Epidermal melanocyte (primary cell): ENCODE measurements around the gene FADS1.

Experiments used
- DNase-seq: peaks from one replicate; pipeline ENCODE4 v3.0.0; 2011; ENCODE audit warnings: low spot score; ENCODE audit not compliant: insufficient read length

Gene FADS1

DNA sequence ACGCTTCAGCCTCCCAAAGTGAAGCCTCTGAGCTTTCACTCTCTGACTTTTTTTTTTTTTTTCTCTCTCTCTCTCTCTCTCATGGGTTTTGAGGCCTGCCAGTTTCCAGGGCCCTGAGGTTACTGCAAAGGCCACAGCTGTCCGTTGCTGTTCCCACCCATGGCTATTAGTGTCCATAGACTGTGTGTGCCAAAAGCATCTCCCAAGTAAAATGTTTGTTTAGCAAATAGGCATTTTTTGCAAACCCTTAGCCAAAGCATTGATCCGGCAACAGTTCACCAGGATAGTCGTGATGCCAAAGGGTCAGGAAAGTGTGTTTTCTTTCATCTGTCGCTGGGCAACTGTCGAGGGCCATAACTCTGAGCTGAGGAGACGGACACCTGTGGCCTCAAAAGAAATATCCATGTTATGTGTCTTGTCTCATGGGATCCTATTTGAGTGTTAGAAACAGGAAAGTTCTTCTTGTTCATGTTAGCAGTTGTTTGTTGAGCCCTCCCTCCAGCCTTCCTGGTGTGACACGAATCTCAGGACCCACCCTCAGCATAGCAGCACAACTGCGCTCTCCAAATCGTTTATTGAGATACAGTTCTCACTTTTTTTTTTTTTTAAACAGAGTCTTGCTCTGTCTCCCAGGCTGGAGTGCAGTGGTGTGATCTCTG lies 29.7 kb upstream of the FADS1 start:
- no peak for DNase-seq

DNA sequence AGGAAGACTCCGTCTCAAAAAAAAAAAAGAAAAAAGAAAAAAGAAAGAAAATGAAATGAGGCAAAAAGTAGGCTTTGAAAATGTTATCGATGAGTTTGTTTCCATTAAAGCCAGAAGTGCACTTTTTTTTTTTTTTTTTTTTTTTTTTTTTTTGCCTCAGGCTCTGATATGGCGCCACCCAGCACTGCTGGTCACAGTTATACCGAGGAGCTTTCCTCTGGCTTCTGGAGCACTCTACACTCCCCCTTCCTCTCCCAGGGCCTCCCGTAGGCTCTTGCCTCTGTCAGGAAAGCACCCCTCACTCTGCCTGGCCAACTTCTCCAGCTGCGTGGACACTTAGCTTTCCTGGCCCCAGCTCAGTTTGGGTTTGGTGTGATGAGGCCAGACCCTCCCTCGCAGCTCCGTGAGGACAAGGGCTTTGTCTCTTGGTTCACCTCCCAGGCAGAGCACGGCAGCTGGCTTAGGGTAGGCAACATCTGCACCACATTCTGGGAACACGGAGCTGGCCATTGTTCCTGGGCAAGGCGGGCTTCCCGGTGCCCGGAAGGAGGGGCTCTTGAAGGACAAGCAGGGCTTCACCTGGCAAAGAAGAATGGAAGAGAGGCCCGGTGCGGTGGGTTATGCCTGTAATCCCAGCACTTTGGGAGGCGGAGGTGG lies 28.2 kb upstream of the FADS1 start:
- no peak for DNase-seq

DNA sequence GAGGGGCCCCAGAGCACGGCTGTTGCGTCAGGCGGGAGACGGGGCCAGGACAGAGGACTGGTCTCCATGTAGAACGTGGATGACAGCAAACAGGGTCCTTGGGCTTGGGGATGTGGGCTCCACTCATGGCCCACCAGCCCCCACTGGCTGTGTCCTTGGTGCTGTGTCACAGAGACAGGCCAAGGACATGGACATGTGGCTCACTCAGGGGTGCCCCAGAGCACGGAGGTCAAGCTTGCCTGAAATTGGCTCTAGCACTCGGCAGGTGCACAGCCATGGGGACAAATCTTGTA lies 25.7 kb upstream of the FADS1 start:
- DNase-seq: no peak

DNA sequence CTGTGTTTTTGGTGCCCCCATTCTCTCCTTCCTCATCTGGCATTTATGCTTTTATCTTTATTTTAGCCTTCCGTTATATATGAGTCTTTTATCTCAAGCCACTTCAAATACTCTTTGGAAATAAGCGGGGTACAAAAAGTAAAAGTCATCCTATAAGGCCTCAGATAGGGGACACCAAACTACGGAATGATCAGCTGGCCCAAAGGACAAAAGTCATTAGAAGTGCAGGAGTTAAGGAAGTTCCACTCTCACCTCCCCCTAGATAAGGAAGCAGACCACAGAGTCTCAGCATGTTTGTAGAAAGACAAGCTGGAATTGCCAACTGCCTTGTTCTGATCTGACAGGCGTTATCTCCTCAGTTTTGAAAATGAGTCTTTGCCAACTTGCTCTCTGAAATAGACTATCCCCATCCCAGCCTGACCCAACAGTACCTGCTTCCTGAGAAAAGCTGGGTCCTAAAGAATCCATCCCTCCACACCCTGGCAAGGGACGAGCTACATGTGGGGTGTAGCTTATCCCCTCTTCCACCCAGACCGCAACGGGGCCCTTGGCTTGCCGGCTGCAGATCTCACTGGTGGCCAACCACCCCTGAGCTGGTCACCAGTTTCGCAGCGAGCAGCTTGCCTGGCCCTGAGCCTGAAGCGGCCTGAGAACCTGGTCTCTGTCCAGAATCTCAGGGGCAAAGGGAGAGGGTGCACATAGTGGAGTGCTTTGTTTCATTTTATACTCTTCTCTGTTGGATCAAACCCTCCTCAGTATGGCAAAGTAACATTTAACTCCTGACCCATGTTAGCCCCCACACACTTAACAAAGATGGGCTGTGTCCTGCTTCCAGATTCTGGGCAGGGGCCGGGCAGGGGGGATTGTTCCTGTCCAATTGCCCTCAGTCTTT lies 25.1 kb upstream of the FADS1 start:
- DNase-seq: no peak

DNA sequence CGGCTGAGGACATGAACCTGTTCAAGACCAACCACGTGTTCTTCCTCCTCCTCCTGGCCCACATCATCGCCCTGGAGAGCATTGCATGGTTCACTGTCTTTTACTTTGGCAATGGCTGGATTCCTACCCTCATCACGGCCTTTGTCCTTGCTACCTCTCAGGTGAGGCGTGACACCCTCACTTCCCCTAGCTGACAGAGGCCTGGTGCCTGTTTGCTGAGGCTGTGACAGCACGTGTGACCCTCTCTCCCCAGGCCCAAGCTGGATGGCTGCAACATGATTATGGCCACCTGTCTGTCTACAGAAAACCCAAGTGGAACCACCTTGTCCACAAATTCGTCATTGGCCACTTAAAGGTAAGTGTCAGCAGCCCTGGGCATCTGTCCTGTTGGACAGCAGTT lies 23.6 kb upstream of the FADS1 start:
- DNase-seq: no peak

DNA sequence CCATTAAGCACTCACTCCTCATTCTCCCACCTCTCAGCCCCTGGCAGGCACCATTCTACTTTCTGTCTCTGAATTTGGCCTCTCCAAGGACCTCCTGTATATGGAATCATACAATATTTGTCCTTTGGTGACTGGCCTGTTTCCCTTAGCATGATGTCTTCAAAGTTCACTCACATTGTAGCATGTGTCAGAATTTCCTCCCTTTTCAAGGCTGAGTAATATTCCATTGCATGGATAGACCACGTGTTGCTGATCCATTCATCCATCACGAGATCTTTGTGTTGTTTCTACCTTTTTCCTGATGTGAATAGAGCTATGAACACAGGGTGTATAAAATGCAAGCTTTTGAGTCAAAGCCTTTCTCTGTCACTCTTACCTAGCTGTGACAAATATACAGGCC lies 22.9 kb upstream of the FADS1 start:
- no peak for DNase-seq

DNA sequence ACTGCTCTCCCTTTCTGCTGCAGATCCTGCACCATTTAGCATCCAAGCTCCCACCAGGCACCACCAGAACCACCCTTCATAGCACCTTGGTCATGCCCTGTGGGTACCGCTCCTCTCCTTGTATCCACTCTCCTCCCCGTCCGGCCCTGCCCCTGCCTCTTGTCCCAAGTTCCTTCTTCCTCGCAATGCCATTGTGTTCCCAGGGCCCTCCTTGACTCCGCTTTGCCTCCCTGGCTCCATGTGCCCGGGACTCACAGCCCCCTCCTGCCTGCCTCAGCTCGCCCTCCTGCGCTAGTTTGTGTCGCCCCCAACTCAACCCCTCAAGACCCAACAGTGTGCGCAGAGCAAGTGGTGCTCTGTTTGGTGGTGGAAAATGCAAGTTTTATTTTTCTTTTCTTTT lies 22.1 kb upstream of the FADS1 start:
- DNase-seq: no peak

DNA sequence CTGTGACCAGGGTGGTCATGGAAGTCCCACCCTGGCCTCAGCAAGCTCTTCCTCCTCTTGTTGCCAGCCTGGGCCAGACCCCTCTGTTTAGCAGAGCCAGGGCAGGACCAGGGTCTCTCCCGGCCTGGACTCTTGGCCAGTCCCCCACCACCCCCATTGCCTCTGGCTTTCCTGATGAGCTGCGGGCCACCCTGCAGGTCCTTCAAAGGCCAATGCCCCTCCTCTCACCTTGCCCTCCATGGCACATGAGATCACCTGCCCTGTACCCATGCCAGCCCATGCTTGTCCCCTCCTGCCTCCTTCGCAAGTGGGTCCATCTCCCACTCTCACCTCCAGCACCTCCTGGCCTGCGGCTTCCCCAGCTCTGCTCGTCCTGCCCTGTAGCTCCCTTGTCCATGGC lies 21.7 kb upstream of the FADS1 start:
- DNase-seq: no peak

DNA sequence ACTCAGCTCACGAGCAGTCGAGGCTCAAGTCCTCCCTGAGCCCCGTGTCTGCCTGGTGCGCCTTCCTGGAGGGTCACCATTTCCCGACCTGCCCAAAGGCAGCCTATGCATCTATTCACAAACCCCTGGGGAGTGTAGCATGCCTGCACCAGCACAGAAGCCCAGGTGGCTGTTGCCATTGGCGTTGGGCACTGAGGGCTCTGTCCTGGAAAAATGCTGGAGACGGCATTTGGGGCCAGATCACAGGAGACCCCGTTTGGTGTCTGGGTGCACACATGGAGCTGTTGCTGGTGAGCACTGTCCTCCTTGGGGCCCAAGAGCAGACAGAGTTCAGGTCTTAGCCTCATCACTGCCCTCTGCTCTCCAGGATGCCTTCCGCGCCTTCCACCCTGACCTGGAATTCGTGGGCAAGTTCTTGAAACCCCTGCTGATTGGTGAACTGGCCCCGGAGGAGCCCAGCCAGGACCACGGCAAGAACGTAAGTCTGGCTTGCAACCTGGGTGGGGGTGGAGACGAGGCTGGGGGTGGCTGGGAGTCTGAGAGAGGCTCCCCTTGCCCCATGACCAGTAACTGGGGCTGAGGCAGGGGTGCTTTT lies 20.7 kb upstream of the FADS1 start:
- no peak for DNase-seq

DNA sequence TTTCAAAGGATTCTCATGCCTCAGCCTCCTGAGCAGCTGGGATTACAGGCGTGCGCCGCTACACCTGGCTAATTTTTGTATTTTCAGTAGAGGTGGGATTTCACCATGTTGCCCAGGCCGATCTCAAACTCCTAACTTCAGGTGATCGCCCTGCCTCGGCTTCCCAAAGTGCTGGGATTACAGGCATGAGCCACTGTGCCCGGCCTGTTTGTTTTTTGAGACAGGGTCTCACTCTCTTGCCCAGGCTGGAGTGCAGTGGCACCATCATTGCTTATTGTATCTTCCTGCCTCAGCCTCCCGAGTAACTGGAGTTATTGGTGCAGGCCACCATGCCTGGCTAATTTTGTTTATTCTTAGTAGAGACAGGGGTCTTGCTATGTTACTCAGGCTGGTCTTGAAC lies 19.4 kb upstream of the FADS1 start:
- no peak for DNase-seq

DNA sequence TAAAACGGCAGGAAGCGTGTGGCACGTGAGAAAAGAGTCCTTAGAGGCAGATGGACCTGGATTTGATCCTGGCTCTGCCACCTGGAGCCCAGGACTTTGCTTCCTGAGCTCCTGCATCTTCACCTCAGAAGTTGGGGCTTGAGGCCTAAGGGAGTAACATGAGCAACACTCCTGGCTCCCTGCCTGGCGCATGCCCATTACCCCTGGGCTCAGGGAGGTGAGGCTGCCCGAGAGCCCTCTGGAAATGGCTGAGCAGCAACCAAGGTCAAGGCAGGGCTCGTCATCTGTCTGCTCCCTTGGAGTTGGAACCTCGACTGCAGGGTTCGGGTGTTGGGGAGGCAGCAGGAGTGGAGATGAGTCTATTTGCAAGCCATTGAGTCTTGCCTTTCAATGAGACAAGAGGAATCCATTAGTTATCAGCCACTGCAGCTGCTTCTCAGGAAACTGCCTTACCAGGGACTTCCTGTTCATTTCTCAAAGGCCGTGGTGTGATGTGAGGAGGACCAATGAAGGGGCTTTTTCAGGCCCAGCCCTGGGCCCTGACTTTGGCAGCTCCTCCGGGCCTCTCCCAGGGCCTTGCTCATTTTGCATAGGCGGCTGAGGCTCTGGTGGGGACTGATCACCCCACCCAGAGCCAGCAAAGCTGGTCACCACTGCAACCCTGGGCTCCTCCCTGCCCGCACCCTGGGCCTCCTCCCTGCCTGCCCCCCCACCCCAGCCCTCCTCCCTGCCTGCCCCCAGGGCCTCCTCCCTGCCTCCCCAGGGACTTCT lies 17.7 kb upstream of the FADS1 start:
- peak; percentile 38 for DNase-seq

DNA sequence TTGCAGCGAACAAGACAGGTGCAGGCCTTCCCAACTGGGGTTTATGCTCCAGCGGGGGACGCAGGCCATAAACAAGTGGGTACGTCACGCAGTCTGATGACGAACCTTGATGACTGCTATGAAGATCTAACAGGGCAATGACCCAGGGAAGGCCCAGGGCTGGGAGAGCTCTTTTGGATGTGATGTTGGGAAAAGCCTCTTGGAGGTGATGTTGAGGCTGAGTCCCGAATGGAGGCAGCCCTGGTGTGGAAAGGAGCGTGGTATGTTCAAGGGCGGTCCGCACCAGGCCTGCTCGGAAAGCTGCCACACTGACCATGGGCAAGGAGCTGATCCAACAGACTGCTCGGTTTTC lies 17.1 kb upstream of the FADS1 start:
- no peak for DNase-seq

DNA sequence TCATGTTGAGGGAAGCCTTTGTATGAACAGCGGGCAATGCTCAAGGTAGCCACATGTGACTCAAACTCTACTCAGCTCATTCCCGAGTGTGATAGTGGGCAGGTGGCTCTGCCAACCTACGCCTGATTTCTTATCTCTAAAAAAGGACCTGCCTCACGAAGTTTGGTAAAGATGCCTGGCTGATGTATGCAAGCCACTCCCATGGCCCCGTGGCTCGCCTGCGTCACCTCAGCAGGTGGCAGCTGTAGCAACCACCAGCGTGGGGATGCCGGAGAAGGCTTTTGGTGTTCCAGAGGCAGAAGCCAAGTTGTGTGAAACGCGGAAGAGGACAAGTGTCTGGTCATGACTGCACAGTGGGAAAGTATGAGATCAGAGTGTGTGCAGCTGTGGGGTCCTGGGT lies 16.7 kb upstream of the FADS1 start:
- no peak for DNase-seq

DNA sequence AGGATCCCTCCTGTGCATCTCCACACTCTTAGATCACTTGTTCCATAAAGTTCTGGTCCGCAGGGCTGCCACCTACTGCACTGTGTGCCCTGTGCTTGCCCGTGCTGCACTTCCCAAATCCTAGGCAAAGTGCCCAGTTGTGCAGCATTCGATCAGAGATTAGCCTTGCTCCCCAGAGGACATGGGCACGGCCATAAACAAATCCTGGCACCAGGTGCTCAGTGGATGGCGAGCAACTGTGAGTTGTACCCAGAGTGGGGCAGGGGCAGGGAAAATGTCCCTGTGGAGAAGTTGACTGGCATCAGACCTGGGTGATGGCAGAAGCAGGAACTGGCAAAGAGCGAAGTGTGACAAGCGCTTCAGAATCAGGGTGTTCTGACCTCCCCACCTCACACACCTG lies 16.0 kb upstream of the FADS1 start:
- DNase-seq: no peak

DNA sequence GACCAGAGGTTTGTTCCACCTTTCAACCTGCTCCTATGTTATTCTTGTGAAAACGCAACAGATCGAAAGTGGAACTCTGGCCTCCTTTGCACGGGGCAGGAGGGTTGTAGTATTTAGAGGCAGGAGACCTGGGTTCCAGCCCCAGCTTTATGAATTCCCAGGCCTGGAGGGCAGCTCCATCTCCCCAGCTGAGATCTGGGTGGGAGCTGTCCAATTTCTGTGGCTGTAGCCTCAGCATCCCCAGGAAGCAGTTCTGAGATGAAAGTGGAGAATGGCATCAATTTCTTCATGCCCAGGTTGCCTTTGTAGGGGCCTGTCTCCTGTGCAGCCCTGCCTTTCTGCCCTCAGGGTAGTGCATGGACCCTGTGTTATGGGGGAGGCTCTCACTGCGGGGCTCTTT lies 15.4 kb upstream of the FADS1 start:
- no peak for DNase-seq

DNA sequence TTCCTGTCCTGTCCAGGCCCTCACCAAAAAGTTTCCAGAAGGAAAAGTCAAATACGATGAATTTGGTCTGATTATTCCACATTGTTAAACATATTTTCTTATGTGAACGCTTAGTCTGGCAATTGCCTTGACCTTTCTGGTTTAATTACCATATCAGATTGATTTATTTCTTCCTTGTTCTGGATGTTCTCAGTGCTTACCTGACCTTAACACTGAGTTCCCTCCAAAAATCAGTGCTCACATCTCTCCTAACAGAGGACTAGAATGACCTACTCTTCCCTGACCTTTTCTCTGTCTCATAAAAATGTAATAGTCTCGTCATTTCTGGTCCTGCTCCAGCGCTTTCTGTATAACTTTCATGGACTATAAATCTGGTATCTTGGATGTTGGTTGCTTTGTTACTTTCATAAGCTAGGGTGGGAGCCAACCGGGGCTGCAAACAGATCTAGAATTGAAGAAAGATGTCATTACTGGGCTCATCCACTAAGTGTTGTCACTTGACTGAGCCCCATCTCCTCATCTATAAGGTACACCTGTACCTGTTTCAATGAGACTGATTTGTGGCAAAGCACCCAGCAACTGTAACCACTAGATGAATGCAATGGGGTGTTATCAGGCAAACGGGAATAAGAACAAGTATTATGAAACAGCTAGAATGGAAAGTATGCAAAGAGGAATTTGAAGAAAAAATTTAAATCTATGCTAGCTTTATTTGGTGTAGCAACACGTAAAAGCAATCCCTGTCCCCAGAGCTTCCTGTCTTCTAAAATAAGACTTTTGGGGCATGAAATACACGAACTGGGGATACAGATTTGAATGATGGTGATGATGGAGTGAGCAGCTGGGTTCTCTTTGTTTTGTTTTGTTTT lies 13.7 kb upstream of the FADS1 start:
- no peak for DNase-seq

DNA sequence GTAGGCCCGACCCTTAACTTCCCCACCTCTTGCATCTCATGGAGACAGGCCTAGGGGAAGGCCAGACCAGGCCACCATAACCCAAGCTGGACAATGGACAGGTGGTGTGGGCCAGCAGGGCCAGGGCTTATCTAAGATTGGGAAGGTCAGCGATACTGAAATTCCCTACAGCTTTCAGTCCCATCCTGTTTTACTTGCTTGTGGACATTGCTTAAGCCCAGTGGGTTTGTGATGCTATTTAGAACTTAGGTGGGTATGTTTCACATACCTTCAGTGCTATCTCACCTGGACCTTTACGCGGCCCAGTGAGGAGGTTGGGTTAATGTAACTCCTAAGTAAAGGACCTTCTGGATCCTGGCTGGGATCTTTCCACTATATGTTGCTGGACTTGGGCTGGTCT lies 13.0 kb upstream of the FADS1 start:
- no peak for DNase-seq

DNA sequence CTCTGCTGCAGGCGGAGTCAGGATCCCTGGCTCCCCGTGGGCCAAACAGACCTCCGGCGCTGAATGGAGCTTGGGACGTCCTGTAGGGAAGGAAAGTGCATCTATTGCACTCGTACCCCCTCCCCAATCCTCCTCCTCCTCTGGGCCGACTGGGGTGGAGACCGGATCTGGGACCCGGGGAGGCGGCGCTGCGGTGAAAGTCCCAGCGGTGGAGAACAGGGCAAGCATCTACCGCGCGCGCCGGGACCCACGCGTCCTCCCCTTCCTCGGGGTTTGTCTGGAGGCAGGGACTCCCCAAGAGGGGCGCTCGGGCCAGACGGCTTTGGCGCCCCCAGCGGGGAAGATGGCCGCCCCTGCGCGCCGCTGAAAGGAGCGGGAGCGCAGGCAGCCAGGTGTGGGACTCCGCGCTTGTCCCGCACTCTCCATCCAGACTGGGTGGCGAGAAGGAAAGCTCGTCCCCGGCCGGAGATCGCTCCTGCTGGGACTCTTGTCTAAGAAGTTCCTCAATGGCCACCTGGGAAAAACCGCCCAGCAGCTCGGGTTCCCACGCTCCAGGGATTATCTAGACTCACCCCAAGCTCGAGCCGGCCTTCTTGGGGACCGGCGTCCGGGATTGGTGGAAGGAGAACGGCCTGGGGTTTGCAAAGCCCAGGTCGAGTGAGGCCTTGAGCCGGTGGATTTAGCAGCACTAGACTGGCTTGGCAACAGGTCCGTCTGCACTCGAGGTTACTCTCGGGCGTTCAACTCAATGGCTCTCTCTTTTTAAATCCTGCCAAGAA lies 12.0 kb upstream of the FADS1 start:
- no peak for DNase-seq

DNA sequence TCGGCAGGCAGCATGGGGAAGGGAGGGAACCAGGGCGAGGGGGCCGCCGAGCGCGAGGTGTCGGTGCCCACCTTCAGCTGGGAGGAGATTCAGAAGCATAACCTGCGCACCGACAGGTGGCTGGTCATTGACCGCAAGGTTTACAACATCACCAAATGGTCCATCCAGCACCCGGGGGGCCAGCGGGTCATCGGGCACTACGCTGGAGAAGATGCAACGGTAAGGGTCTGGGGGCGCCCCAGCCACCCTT lies 11.5 kb upstream of the FADS1 start:
- DNase-seq: no peak
